H1 (cell line): Measurements from ENCODE around the gene APP. TPM values are rescaled to one million over a fixed set of nuclear protein-coding genes. Genes with fewer than 3 reads are reported as not detected.

Source experiments
- CTCF ChIA-PET: fragments of 300-600 bp; sonication (Branson Sonifier 250); formaldehyde crosslinking; loops from one replicate; lab custom pipeline; 2021; ENCODE audit not compliant: partially characterized antibody; lab: Charles Lee
- POLR2A ChIA-PET: fragments of 300-600 bp; sonication (Branson Sonifier 250); formaldehyde crosslinking; loops from one replicate; lab custom pipeline; 2021; ENCODE audit warnings: inconsistent platforms; ENCODE audit not compliant: partially characterized antibody; lab: Charles Lee
- DNase-seq, 2 experiments: peaks; one replicate each; pipeline versions ENCODE4 v3.0.0 to v3.0.0-alpha.2; 2010 to 2022; ENCODE audit warnings: low spot score in 2 of 2, low read depth in 1 of 2, mixed read lengths in 1 of 2
- FAIRE-seq: peaks from 2 replicates; lab custom pipeline; 2011; peaks lifted over from hg19 to GRCh38; lab: Jason Lieb, UNC
- H2AFZ ChIP-seq: 2 replicates; pipeline ENCODE4 v1.8.1; 2012; ENCODE audit warnings: low read length, inconsistent platforms
- H2AK5ac ChIP-seq: 2 replicates; pipeline ENCODE4 v1.6.1; 2013; ENCODE audit warnings: low read depth, low read length
- H2BK120ac ChIP-seq: replicated peaks from 2 replicates; pipeline ENCODE3; 2013; ENCODE audit warnings: low read depth, low read length, inconsistent platforms
- H2BK12ac ChIP-seq: 2 replicates; pipeline ENCODE4 v1.6.1; 2013; ENCODE audit warnings: low read depth, low read length
- H2BK15ac ChIP-seq: 2 replicates; pipeline ENCODE4 v1.6.1; 2013; ENCODE audit warnings: low read length
- H2BK20ac ChIP-seq: 2 replicates; pipeline ENCODE4 v1.6.1; 2013; ENCODE audit warnings: low read length
- H2BK5ac ChIP-seq: 2 replicates; pipeline ENCODE4 v1.6.1; 2013; ENCODE audit warnings: low read depth, low read length
- H3K14ac ChIP-seq: 2 replicates; pipeline ENCODE4 v1.6.1; 2013; ENCODE audit warnings: inconsistent platforms; ENCODE audit not compliant: insufficient read length
- H3K18ac ChIP-seq: 2 replicates; pipeline ENCODE4 v1.6.1; 2013; ENCODE audit warnings: low read length; ENCODE audit errors: extremely low read depth
- H3K23ac ChIP-seq: 2 replicates; pipeline ENCODE4 v1.6.1; 2013; ENCODE audit warnings: inconsistent platforms; ENCODE audit not compliant: insufficient read length
- H3K23me2 ChIP-seq: 2 replicates; pipeline ENCODE4 v1.6.1; 2013; ENCODE audit warnings: low read depth, low read length
- H3K27ac ChIP-seq: 2 replicates; pipeline ENCODE4 v1.6.1; 2011; ENCODE audit warnings: low read depth, low read length, inconsistent platforms
- H3K27me3 ChIP-seq, 4 experiments: replicated peaks in 1 of 4; 1 replicate in 1 of 4; 2 replicates in 3 of 4; pipeline versions ENCODE4 v1.6.1 to v1.8.1; 2011 to 2013; ENCODE audit warnings: low read length in 3 of 4, mild to moderate bottlenecking in 3 of 4, inconsistent platforms in 2 of 4, mixed read lengths in 2 of 4, moderate library complexity in 1 of 4; ENCODE audit not compliant: control insufficient read depth in 3 of 4, insufficient read depth in 3 of 4; ENCODE audit errors: extremely low read depth in 1 of 4
- H3K36me3 ChIP-seq, 4 experiments: 2 replicates each; pipeline versions ENCODE4 v1.6.1 to v1.8.1; 2011 to 2013; ENCODE audit warnings: mild to moderate bottlenecking in 4 of 4, low read length in 3 of 4, moderate library complexity in 2 of 4, control low read depth in 1 of 4, inconsistent platforms in 1 of 4; ENCODE audit not compliant: insufficient read depth in 4 of 4, control insufficient read depth in 2 of 4
- H3K4ac ChIP-seq: replicated peaks from 2 replicates; pipeline ENCODE3; 2013; ENCODE audit warnings: low read length, low read depth, mixed read lengths, inconsistent platforms; ENCODE audit not compliant: insufficient read length
- H3K4me1 ChIP-seq, 4 experiments: replicated peaks in 1 of 4; 1 replicate in 1 of 4; 2 replicates in 3 of 4; pipeline versions ENCODE4 v1.6.1 to v1.8.1; 2011 to 2013; ENCODE audit warnings: low read length in 3 of 4, inconsistent platforms in 2 of 4, mixed read lengths in 1 of 4; ENCODE audit not compliant: insufficient read depth in 4 of 4, control insufficient read depth in 3 of 4
- H3K4me2 ChIP-seq, 2 experiments: 2 replicates each; pipeline versions ENCODE4 v1.6.1 to v1.8.1; 2011 to 2013; ENCODE audit warnings: low read depth in 2 of 2, low read length in 2 of 2, control low read depth in 1 of 2, inconsistent platforms in 1 of 2, mild to moderate bottlenecking in 1 of 2; ENCODE audit not compliant: insufficient read depth in 1 of 2
- H3K4me3 ChIP-seq, 4 experiments: fragments of 200-600, 300-600 bp in 1 of 4; sonication (generic), shearing (Covaris generic), sonication (Bioruptor Twin) in 1 of 4; 2 replicates each; pipeline versions ENCODE4 v1.5.1 to v1.8.1; 2011 to 2016; ENCODE audit warnings: low read length in 4 of 4, low read depth in 3 of 4, control low read depth in 2 of 4, inconsistent platforms in 2 of 4, mild to moderate bottlenecking in 2 of 4, mixed read lengths in 1 of 4, moderate library complexity in 1 of 4; ENCODE audit not compliant: insufficient read depth in 2 of 4; ENCODE audit errors: extremely low read depth in 1 of 4
- H3K56ac ChIP-seq: replicated peaks from 2 replicates; pipeline ENCODE3; 2013; ENCODE audit warnings: low read depth, mild to moderate bottlenecking, mixed read lengths, low read length, inconsistent platforms; ENCODE audit not compliant: insufficient read length
- H3K79me1 ChIP-seq: 2 replicates; pipeline ENCODE4 v1.6.1; 2013; ENCODE audit warnings: low read depth, low read length, control low read depth
- H3K79me2 ChIP-seq, 2 experiments: 2 replicates each; pipeline versions ENCODE4 v1.6.1 to v1.8.1; 2012 to 2013; ENCODE audit warnings: low read length in 2 of 2, mild to moderate bottlenecking in 2 of 2, inconsistent platforms in 1 of 2; ENCODE audit not compliant: insufficient read depth in 2 of 2, control insufficient read depth in 1 of 2
- H3K9ac ChIP-seq, 4 experiments: replicated peaks in 1 of 4; 1 replicate in 1 of 4; 2 replicates in 3 of 4; pipeline versions ENCODE4 v1.6.1 to v1.8.1; 2011 to 2013; ENCODE audit warnings: low read depth in 3 of 4, low read length in 3 of 4, control low read depth in 2 of 4, mild to moderate bottlenecking in 2 of 4, moderate library complexity in 2 of 4, inconsistent platforms in 1 of 4; ENCODE audit errors: extremely low read depth in 1 of 4
- H3K9me3 ChIP-seq, 2 experiments: 2 replicates each; pipeline versions ENCODE4 v1.6.1 to v1.8.1; 2012 to 2013; ENCODE audit warnings: mild to moderate bottlenecking in 2 of 2, moderate library complexity in 2 of 2, control low read depth in 1 of 2, inconsistent platforms in 1 of 2, low read depth in 1 of 2, low read length in 1 of 2, mixed read lengths in 1 of 2; ENCODE audit not compliant: insufficient read depth in 2 of 2
- H4K20me1 ChIP-seq, 2 experiments: replicated peaks in 1 of 2; 2 replicates each; pipeline versions ENCODE3 to v1.8.1; 2011 to 2013; ENCODE audit warnings: inconsistent platforms in 2 of 2, low read length in 2 of 2, mild to moderate bottlenecking in 1 of 2; ENCODE audit not compliant: insufficient read depth in 2 of 2, control insufficient read depth in 1 of 2
- H4K5ac ChIP-seq: 2 replicates; pipeline ENCODE4 v1.6.1; 2013; ENCODE audit warnings: low read length, low read depth, mixed read lengths, inconsistent platforms; ENCODE audit not compliant: insufficient read length
- H4K8ac ChIP-seq: 2 replicates; pipeline ENCODE4 v1.8.0; 2013; ENCODE audit warnings: mild to moderate bottlenecking, moderate library complexity, low read length, inconsistent platforms; ENCODE audit not compliant: insufficient read depth; ENCODE audit errors: extremely low read depth
- H4K91ac ChIP-seq: replicated peaks from 2 replicates; pipeline ENCODE3; 2013; ENCODE audit warnings: low read length, mixed read lengths, inconsistent platforms; ENCODE audit not compliant: insufficient read length
- CTBP2 ChIP-seq: IDR thresholded peaks from 2 replicates; pipeline ENCODE4 v1.7.0; 2011; ENCODE audit warnings: borderline replicate concordance, mild to moderate bottlenecking, moderate library complexity, mixed read lengths, low read length; ENCODE audit not compliant: insufficient read depth, insufficient read length
- TEAD4 ChIP-seq: IDR thresholded peaks from 2 replicates; pipeline ENCODE4 v1.6.1; 2012; ENCODE audit warnings: low read depth, low read length, inconsistent platforms, mixed read lengths
- WGBS, 2 experiments: shearing (Covaris generic) in 1 of 2; methylation state at CpG; one replicate each; pipeline versions ENCODE4 v1.1.6 to v1.1.7; 2013 to 2015; ENCODE audit warnings: low lambda C conversion rate in 2 of 2, mixed read lengths in 2 of 2, inconsistent platforms in 1 of 2, low coverage in 1 of 2, missing lambda C conversion rate in 1 of 2; ENCODE audit not compliant: insufficient replicate concordance in 2 of 2, insufficient coverage in 1 of 2, insufficient read length in 1 of 2; ENCODE audit errors: extremely low coverage in 1 of 2, missing lambda C conversion rate in 1 of 2; 5-methylcytosine and 5-hydroxymethylcytosine counted together
- polyA plus RNA-seq, 7 experiments: library from polyadenylated mRNA; depleted of rRNA in 3 of 7; stranded (reverse) in 5 of 7; unstranded in 2 of 7; fragments of >200 nt in 5 of 7; fragments of 200-250 nt in 2 of 7; gene quantifications; 1 replicate in 5 of 7; 2 replicates in 1 of 7; 4 replicates in 1 of 7; pipeline versions ENCODE4 v1.2.1 to v1.2.3, GENCODE V29; 2011 to 2013; ENCODE audit warnings: missing spikeins in 2 of 7, mixed read lengths in 2 of 7
- total RNA-seq: library from RNA; stranded (reverse); fragmentation: NEBNext Ultra II Directional; extraction: Animal tissue kit (Norgen Biotek cat#: 25700); gene quantifications from 2 replicates; pipeline ENCODE4 v1.2.1, GENCODE V29; 2021

Gene APP
- total and polyA plus RNA-seq, 2 of the 8 experiments (the other 6 are each of a cell fraction or from before 2014, with no cell fraction given): 375 to 551 TPM

- peaks cover 2 to 3% of the 10 kb centered on the region in 2 experiments for H4K20me1 ChIP-seq
- no peak overlapping the region for H3K27ac ChIP-seq
- H3K27me3 ChIP-seq: no peaks in the 10 kb centered on the region
- H3K4ac ChIP-seq: no peak overlapping the region
- no peak overlapping the region for H2BK120ac ChIP-seq
- peaks cover 5% of the 10 kb centered on the region for H3K79me1 ChIP-seq
- H2BK15ac ChIP-seq: no peak overlapping the region
- no peak overlapping the region for H4K91ac ChIP-seq
- H3K79me2 ChIP-seq: peaks cover 8 to 100% of the 10 kb centered on the region in 2 experiments; a peak in 3 of 4 replicates
- WGBS, 2 experiments: 57% methylated on average over 8 of the region's 8 CpGs; no CpG with 5 or more reads in 1 of the 2 experiments
- H3K4me1 ChIP-seq: peaks cover 5 to 31% (median 19%) of the 10 kb centered on the region in 4 experiments; a peak in 6 of 7 replicates
- H2AFZ ChIP-seq: no peak overlapping the region
- ChIA-PET CTCF (interaction anchor here (0.9 kb wide), 1 partner anchor 26 kb away, joined by 3 read pairs; no protein-coding TSS in a partner anchor), POLR2A (interaction anchor here (0.9 to 2.2 kb wide), 3 partner anchors 12 to 46 kb away, joined by 3 to 4 read pairs (median 3); no protein-coding TSS in a partner anchor)
- H3K4me3 ChIP-seq: peak overlapping the region in 1 of 4 experiments; percentile 2; a peak in 1 of 8 replicates
- H2BK20ac ChIP-seq: no peak overlapping the region
- H3K56ac ChIP-seq: no peak overlapping the region
- no peak overlapping the region for H3K18ac ChIP-seq
- peak; percentile 66; the same call in 1 of the 2 replicates for TF ChIP-seq TEAD4
- no peak for TF ChIP-seq CTBP2
- no peak overlapping the region for H3K23ac ChIP-seq
- H3K36me3 ChIP-seq: no peaks in the 10 kb centered on the region
- no peak overlapping the region for H4K5ac ChIP-seq
- no peak overlapping the region for H2BK12ac ChIP-seq
- peak overlapping the region in 1 of 4 experiments; percentile 12; a peak in 1 of 7 replicates for H3K9ac ChIP-seq
- 0 out of 2 replicates have a peak overlapping the region, but pooled peaks have one; percentile 5 for H2BK5ac ChIP-seq
- FAIRE-seq (peak; percentile 91), DNase-seq (no peak)
- H3K23me2 ChIP-seq: no peaks in the 10 kb centered on the region; the same call in 1 of the 2 replicates
- H4K8ac ChIP-seq: no peak overlapping the region
- H3K14ac ChIP-seq: no peak overlapping the region
- no peak overlapping the region for H2AK5ac ChIP-seq
- H3K4me2 ChIP-seq: peak overlapping the region; percentile 37 to 45; a peak in 3 of 4 replicates
- no peaks in the 10 kb centered on the region for H3K9me3 ChIP-seq
Observed at GRCh38 chr21:26070822-26071425, 99.6 kb downstream of the APP start.
